Mesenchymal stem cell (in vitro differentiated cells and primary cell): ENCODE results near the gene SLC6A12.
A peak's percentile ranks its signal among the peaks of the same experiment; 100 is the strongest.

Experiments
- DNase-seq: peaks from one replicate; pipeline ENCODE4 v3.0.0-alpha.2; 2013
- H2AFZ ChIP-seq: one replicate; pipeline ENCODE4 v1.6.1; 2013; ENCODE audit warnings: low read depth, mild to moderate bottlenecking, control low read depth, inconsistent platforms, low read length, moderate library complexity
- H2AK5ac ChIP-seq: 2 replicates; pipeline ENCODE4 v1.6.1; 2013; ENCODE audit warnings: low read length, moderate library complexity, mild to moderate bottlenecking, inconsistent platforms; ENCODE audit not compliant: severe bottlenecking
- H2BK120ac ChIP-seq: one replicate; pipeline ENCODE4 v1.6.1; 2013; ENCODE audit warnings: low read depth, mild to moderate bottlenecking, inconsistent platforms, low read length, moderate library complexity
- H2BK12ac ChIP-seq, 2 experiments: one replicate each; pipeline ENCODE4 v1.6.1; 2013; ENCODE audit warnings: inconsistent platforms in 2 of 2, low read length in 2 of 2, mild to moderate bottlenecking in 2 of 2, moderate library complexity in 2 of 2, control low read depth in 1 of 2
- H2BK15ac ChIP-seq: one replicate; pipeline ENCODE4 v1.6.1; 2013; ENCODE audit warnings: mild to moderate bottlenecking, low read depth, inconsistent platforms; ENCODE audit not compliant: poor library complexity, severe bottlenecking
- H2BK5ac ChIP-seq: 2 replicates; pipeline ENCODE4 v1.6.1; 2013; ENCODE audit warnings: low read depth, mild to moderate bottlenecking, low read length, control low read depth, inconsistent platforms; ENCODE audit not compliant: poor library complexity, severe bottlenecking
- H3K14ac ChIP-seq, 2 experiments: one replicate each; pipeline ENCODE4 v1.6.1; 2013; ENCODE audit warnings: inconsistent platforms in 2 of 2, low read length in 2 of 2, control low read depth in 1 of 2, mild to moderate bottlenecking in 1 of 2, moderate library complexity in 1 of 2
- H3K18ac ChIP-seq, 2 experiments: one replicate each; pipeline ENCODE4 v1.6.1; 2013; ENCODE audit warnings: inconsistent platforms in 2 of 2, low read length in 2 of 2, control low read depth in 1 of 2, low read depth in 1 of 2, mild to moderate bottlenecking in 1 of 2
- H3K23ac ChIP-seq, 2 experiments: one replicate each; pipeline ENCODE4 v1.6.1; 2013; ENCODE audit warnings: inconsistent platforms in 2 of 2, low read length in 2 of 2, mild to moderate bottlenecking in 2 of 2, moderate library complexity in 2 of 2, control low read depth in 1 of 2
- H3K27ac ChIP-seq: 2 replicates; pipeline ENCODE4 v1.5.1; 2013; ENCODE audit warnings: mild to moderate bottlenecking, moderate library complexity, low read length, control low read depth, inconsistent platforms; ENCODE audit not compliant: poor library complexity, severe bottlenecking
- H3K27me3 ChIP-seq, 2 experiments: 2 replicates each; pipeline versions ENCODE4 v1.6.1 to v1.7.0; 2013; ENCODE audit warnings: low read length in 2 of 2, mild to moderate bottlenecking in 2 of 2, moderate library complexity in 2 of 2, control low read depth in 1 of 2, inconsistent platforms in 1 of 2; ENCODE audit not compliant: control insufficient read depth in 1 of 2, insufficient read depth in 1 of 2
- H3K36me3 ChIP-seq, 2 experiments: 2 replicates each; pipeline versions ENCODE4 v1.6.1 to v1.7.0; 2013; ENCODE audit warnings: low read length in 2 of 2, control low read depth in 1 of 2, inconsistent platforms in 1 of 2, low read depth in 1 of 2, mild to moderate bottlenecking in 1 of 2; ENCODE audit not compliant: insufficient read depth in 2 of 2, control insufficient read depth in 1 of 2
- H3K4ac ChIP-seq, 2 experiments: one replicate each; pipeline ENCODE4 v1.6.1; 2013; ENCODE audit warnings: inconsistent platforms in 2 of 2, low read length in 2 of 2, mild to moderate bottlenecking in 2 of 2, moderate library complexity in 2 of 2, control low read depth in 1 of 2, low read depth in 1 of 2
- H3K4me1 ChIP-seq: 2 replicates; pipeline ENCODE4 v1.6.1; 2013; ENCODE audit warnings: low read depth, low read length, control low read depth; ENCODE audit not compliant: control insufficient read depth, insufficient read depth
- H3K4me2 ChIP-seq: 2 replicates; pipeline ENCODE4 v1.6.1; 2013; ENCODE audit warnings: low read length, mild to moderate bottlenecking, inconsistent platforms; ENCODE audit not compliant: poor library complexity, severe bottlenecking
- H3K4me3 ChIP-seq, 2 experiments: 2 replicates each; pipeline versions ENCODE4 v1.5.1 to v1.7.0; 2013; ENCODE audit warnings: low read length in 2 of 2, mild to moderate bottlenecking in 2 of 2, control low read depth in 1 of 2, low read depth in 1 of 2; ENCODE audit not compliant: insufficient read depth in 1 of 2
- H3K79me1 ChIP-seq: replicated peaks from 2 replicates; pipeline ENCODE4 v1.6.1; 2013; ENCODE audit warnings: mild to moderate bottlenecking, control low read depth, low read length, inconsistent platforms; ENCODE audit not compliant: poor library complexity, severe bottlenecking
- H3K9ac ChIP-seq: 2 replicates; pipeline ENCODE4 v1.7.0; 2013; ENCODE audit warnings: mild to moderate bottlenecking, low read length, moderate library complexity
- H3K9me3 ChIP-seq: 2 replicates; pipeline ENCODE4 v1.7.0; 2013; ENCODE audit warnings: mild to moderate bottlenecking, low read length; ENCODE audit not compliant: control insufficient read depth
- H4K8ac ChIP-seq: one replicate; pipeline ENCODE4 v1.6.1; 2013; ENCODE audit warnings: inconsistent platforms, mild to moderate bottlenecking, low read length, moderate library complexity
- H4K91ac ChIP-seq: one replicate; pipeline ENCODE4 v1.6.1; 2013; ENCODE audit warnings: mild to moderate bottlenecking, low read length, inconsistent platforms
- WGBS: methylation state at CpG from one replicate; pipeline ENCODE4 v1.1.7; 2013; ENCODE audit warnings: mixed read lengths; 5-methylcytosine and 5-hydroxymethylcytosine counted together

The SLC6A12 gene

GRCh38 chr12:224330-224729 lies 10.4 kb upstream of the SLC6A12 start:
- Histone ChIP-seq H3K27ac (no peak overlapping the region), H3K23ac (no peak overlapping the region), H3K27me3 (peaks cover 68 to 93% of the 10 kb centered on the region in 2 experiments), H3K9ac (no peak overlapping the region), H2AK5ac (no peak overlapping the region), H4K8ac (no peak overlapping the region), H3K4me2 (no peak overlapping the region), H3K79me1 (no peaks in the 10 kb centered on the region), H2AFZ (no peak overlapping the region), H3K18ac (no peak overlapping the region), H3K4ac (no peak overlapping the region), H3K36me3 (no peaks in the 10 kb centered on the region), H2BK12ac (no peak overlapping the region), H3K4me1 (peaks cover 14% of the 10 kb centered on the region), H3K14ac (no peak overlapping the region), H2BK5ac (no peak overlapping the region), H2BK120ac (no peak overlapping the region), H3K4me3 (no peak overlapping the region), H3K9me3 (no peaks in the 10 kb centered on the region), H4K91ac (no peak overlapping the region), H2BK15ac (no peak overlapping the region)
- whole genome bisulfite sequencing = 79% methylated on average over 7 of the region's 9 CpGs
- no peak for DNase-seq

- WGBS = 84% methylated on average over 11 of the region's 11 CpGs
- no peak overlapping the region for H4K91ac ChIP-seq
- no peak overlapping the region for H3K18ac ChIP-seq
- no peak overlapping the region for H3K27ac ChIP-seq
- H3K14ac ChIP-seq = no peak overlapping the region
- no peak overlapping the region for H2BK120ac ChIP-seq
- H3K23ac ChIP-seq = no peak overlapping the region
- no peak overlapping the region for H2BK15ac ChIP-seq
- H2BK12ac ChIP-seq = no peak overlapping the region
- no peak overlapping the region for H3K4ac ChIP-seq
- no peak overlapping the region for H4K8ac ChIP-seq
- no peaks in the 10 kb centered on the region for H3K36me3 ChIP-seq
- peaks cover 64 to 93% of the 10 kb centered on the region in 2 experiments for H3K27me3 ChIP-seq
- H3K9ac ChIP-seq = no peak overlapping the region
- no peaks in the 10 kb centered on the region for H3K79me1 ChIP-seq
- H2BK5ac ChIP-seq = no peak overlapping the region
- H3K9me3 ChIP-seq = no peaks in the 10 kb centered on the region
- no peak overlapping the region for H2AFZ ChIP-seq
- no peak overlapping the region for H3K4me3 ChIP-seq
- H3K4me1 ChIP-seq = peaks cover 16% of the 10 kb centered on the region
- H2AK5ac ChIP-seq = no peak overlapping the region
- no peak overlapping the region for H3K4me2 ChIP-seq
- DNase-seq = no peak
Measured at GRCh38 chr12:223841-224240, 9.9 kb upstream of the SLC6A12 start.

- Histone ChIP-seq H3K4me1 (peaks cover 16% of the 10 kb centered on the region), H3K4me3 (no peak overlapping the region), H2AFZ (no peak overlapping the region), H3K9me3 (no peaks in the 10 kb centered on the region), H3K36me3 (no peaks in the 10 kb centered on the region), H2AK5ac (no peak overlapping the region), H3K4me2 (no peak overlapping the region), H3K9ac (no peak overlapping the region), H4K8ac (no peak overlapping the region), H3K14ac (no peak overlapping the region), H2BK5ac (no peak overlapping the region), H3K23ac (no peak overlapping the region), H2BK12ac (no peak overlapping the region), H3K27ac (no peak overlapping the region), H4K91ac (no peak overlapping the region), H3K27me3 (peaks cover 43 to 90% of the 10 kb centered on the region in 2 experiments), H3K4ac (no peak overlapping the region), H2BK15ac (no peak overlapping the region), H2BK120ac (no peak overlapping the region), H3K79me1 (no peaks in the 10 kb centered on the region), H3K18ac (no peak overlapping the region)
- DNase-seq = no peak
- 86% methylated on average over 6 of the region's 6 CpGs for WGBS
Measured at GRCh38 chr12:221736-222135, 7.8 kb upstream of the SLC6A12 start.

GRCh38 chr12:220946-221550 lies 7.1 kb upstream of the SLC6A12 start:
- no peak overlapping the region for H3K23ac ChIP-seq
- no peak overlapping the region for H3K14ac ChIP-seq
- H2AK5ac ChIP-seq = no peak overlapping the region
- H3K9me3 ChIP-seq = no peaks in the 10 kb centered on the region
- peaks cover 36 to 86% of the 10 kb centered on the region in 2 experiments for H3K27me3 ChIP-seq
- H2BK12ac ChIP-seq = no peak overlapping the region
- no peak overlapping the region for H3K4me2 ChIP-seq
- WGBS = 93% methylated on average over 15 of the region's 19 CpGs
- H3K4ac ChIP-seq = no peak overlapping the region
- no peak overlapping the region for H2BK120ac ChIP-seq
- no peak overlapping the region for H3K27ac ChIP-seq
- no peak overlapping the region for H4K91ac ChIP-seq
- H3K4me1 ChIP-seq = peaks cover 16% of the 10 kb centered on the region
- H2BK15ac ChIP-seq = no peak overlapping the region
- peak overlapping the region; percentile 20 for H4K8ac ChIP-seq
- no peak overlapping the region for H3K9ac ChIP-seq
- no peak overlapping the region for H2BK5ac ChIP-seq
- H3K18ac ChIP-seq = no peak overlapping the region
- no peaks in the 10 kb centered on the region for H3K79me1 ChIP-seq
- H3K4me3 ChIP-seq = no peak overlapping the region
- no peak for DNase-seq
- H2AFZ ChIP-seq = no peak overlapping the region
- no peaks in the 10 kb centered on the region for H3K36me3 ChIP-seq
